Cardiac fibroblast (primary cell): ENCODE data around the gene TJP2.
A peak's percentile ranks its signal among the peaks of the same experiment; 100 is the strongest.

Experiments
- DNase-seq, 2 donors: peaks; one replicate each; pipeline versions ENCODE4 v3.0.0 to v3.0.0-alpha.2; 2010; ENCODE audit warnings: low read depth in 2 of 2
- H3K4me3 ChIP-seq, 2 donors: replicated peaks in 1 of 2; 1 replicate in 1 of 2; 2 replicates in 1 of 2; pipeline ENCODE4 v1.5.1; 2011; ENCODE audit warnings: low read depth in 2 of 2, low read length in 2 of 2, mild to moderate bottlenecking in 2 of 2, moderate library complexity in 1 of 2
- CTCF ChIP-seq: IDR thresholded peaks from one replicate; pipeline ENCODE4 v1.5.1; 2011; ENCODE audit warnings: low read depth, mild to moderate bottlenecking, low read length, inconsistent platforms

The TJP2 gene

GRCh38 chr9:69317081-69317480 lies 143.0 kb downstream of the TJP2 start:
- peak in 1 of 2 donors; percentile 64 for DNase-seq
- TF ChIP-seq CTCF, result no peak
- H3K4me3 ChIP-seq, result no peak overlapping the region

DNA sequence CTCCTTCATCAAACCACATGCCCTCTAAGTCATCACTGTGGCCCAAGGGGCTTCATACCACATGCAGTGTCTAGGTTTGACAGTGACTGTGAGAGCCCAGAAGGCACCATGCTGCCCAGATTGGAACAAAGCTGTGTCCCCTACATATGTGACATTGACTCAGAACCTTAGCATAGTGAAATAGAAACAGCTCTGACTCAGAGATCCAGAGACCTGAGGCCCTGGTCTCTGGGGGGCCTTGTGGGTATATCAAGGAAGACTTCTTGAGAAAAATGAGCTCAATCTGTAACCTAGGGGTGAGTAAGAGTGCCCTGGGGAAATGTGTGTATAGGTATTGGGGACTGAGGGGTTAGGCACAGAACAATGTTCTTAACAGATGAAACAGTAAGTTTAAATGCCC lies 143.8 kb downstream of the TJP2 start:
- DNase-seq, result peak in 1 of 2 donors; percentile 15
- TF ChIP-seq CTCF, result no peak

GRCh38 chr9:69319324-69320025 lies 145.4 kb downstream of the TJP2 start:
- H3K4me3 ChIP-seq, result no peak overlapping the region
- no peak for TF ChIP-seq CTCF
- DNase-seq, result no peak

More for the DNA sequence above, 143.8 kb downstream of the TJP2 start:
- no peak overlapping the region for H3K4me3 ChIP-seq

- DNase-seq, result no peak
- no peak for TF ChIP-seq CTCF
- H3K4me3 ChIP-seq, result no peak overlapping the region
Observed at GRCh38 chr9:69322256-69322655, 148.2 kb downstream of the TJP2 start.

- TF ChIP-seq CTCF, result no peak
- DNase-seq, result no peak
- no peak overlapping the region for H3K4me3 ChIP-seq
Observed at GRCh38 chr9:69323861-69324260, 149.8 kb downstream of the TJP2 start.
